Panc1 (cell line): ENCODE results near the gene PLIN5. TPM values are rescaled to one million over a fixed set of nuclear protein-coding genes. Genes with fewer than 3 reads are reported as not detected.

ENCODE experiments used
- ATAC-seq: fragments of 200-7000 bp; cut with Tn5 transposase; 2 replicates; pipeline ENCODE4 v1.9.1; 2020; ENCODE audit warnings: mild to moderate bottlenecking, moderate library complexity
- BruUV-seq: library from RNA; stranded (reverse); fragments of 400-500 nt; replicated peaks from 2 replicates; lab custom pipeline; 2021; lab: Mats Ljungman, UMichigan
- CTCF ChIA-PET: fragments of 300-600 bp; sonication (Branson Sonifier 250); formaldehyde crosslinking; loops from one replicate; lab custom pipeline; 2022; ENCODE audit warnings: antibody characterized with exemption; lab: Charles Lee
- POLR2A ChIA-PET: fragments of 300-600 bp; sonication (Branson Sonifier 250); formaldehyde crosslinking; loops from one replicate; lab custom pipeline; 2022; ENCODE audit warnings: antibody characterized with exemption; lab: Charles Lee
- DNase-seq: peaks from one replicate; pipeline ENCODE4 v3.0.0-alpha.2; 2010; ENCODE audit warnings: low read depth, low spot score
- H3K27ac ChIP-seq: 2 replicates; pipeline ENCODE4 v1.5.1; 2011; ENCODE audit warnings: mild to moderate bottlenecking, low read length, inconsistent platforms
- H3K27me3 ChIP-seq: fragments of 200-500 bp; sonication (Bioruptor generic); 2 replicates; pipeline ENCODE4 v1.6.0; 2014; ENCODE audit warnings: low read length, inconsistent platforms; ENCODE audit not compliant: control insufficient read depth, insufficient read depth
- H3K36me3 ChIP-seq: fragments of 200-500 bp; sonication (Bioruptor generic); 2 replicates; pipeline ENCODE4 v1.5.1; 2014; ENCODE audit warnings: inconsistent platforms, mild to moderate bottlenecking, low read length, moderate library complexity; ENCODE audit not compliant: control insufficient read depth, insufficient read depth
- H3K4me1 ChIP-seq: 2 replicates; pipeline ENCODE4 v1.5.1; 2011; ENCODE audit warnings: inconsistent platforms, mild to moderate bottlenecking, low read length, moderate library complexity; ENCODE audit not compliant: control insufficient read depth, insufficient read depth
- H3K4me3 ChIP-seq, 2 experiments: 2 replicates each; pipeline ENCODE4 v1.5.1; 2011 to 2012; ENCODE audit warnings: low read depth in 2 of 2, low read length in 2 of 2, mild to moderate bottlenecking in 2 of 2, inconsistent platforms in 1 of 2, moderate library complexity in 1 of 2
- H3K9me3 ChIP-seq: fragments of 200-500 bp; sonication (Bioruptor generic); 2 replicates; pipeline ENCODE4 v1.5.1; 2014; ENCODE audit warnings: low read depth, mild to moderate bottlenecking, inconsistent platforms, low read length, moderate library complexity; ENCODE audit not compliant: control insufficient read depth, insufficient read depth
- CTCF ChIP-seq: fragments of 450-650 bp; IDR thresholded peaks from 2 replicates; pipeline ENCODE4 v1.5.1; 2017; ENCODE audit warnings: mild to moderate bottlenecking
- POLR2AphosphoS5 ChIP-seq: IDR thresholded peaks from 2 replicates; pipeline ENCODE4 v1.6.1; 2012; ENCODE audit warnings: mild to moderate bottlenecking, low read depth, low read length, moderate library complexity
- SIN3A ChIP-seq: IDR thresholded peaks from 2 replicates; pipeline ENCODE4 v1.6.1; 2012; ENCODE audit warnings: low read depth, mild to moderate bottlenecking, low read length, moderate library complexity, borderline replicate concordance; ENCODE audit not compliant: insufficient read depth
- TCF7L2 ChIP-seq: IDR thresholded peaks from 2 replicates; pipeline ENCODE4 v1.6.1; 2011; ENCODE audit warnings: mild to moderate bottlenecking, low read depth, low read length, inconsistent platforms
- in situ Hi-C: cut with HindIII; loops from 2 replicates; pipeline ENCODE4 v1.10.0; 2016; ENCODE audit warnings: low sequenced_read_pairs, low pct_unique_long_range_greater_than_20kb
- intact Hi-C: fragments of 100-400 bp; cut with micrococcal nuclease; formaldehyde crosslinking; loops from one replicate; pipeline ENCODE4 v1.10.0; 2022; ENCODE audit not compliant: unreplicated experiment
- total RNA-seq: library from RNA; stranded (reverse); gene quantifications from one replicate; pipeline ENCODE4 v1.2.1, GENCODE V29; 2021; ENCODE audit not compliant: unreplicated experiment
- TF ChIP-seq, protein P1 (sequence below), 2 experiments: IDR thresholded peaks; 2 replicates each; pipeline ENCODE4 v1.6.1; 2011 to 2012; ENCODE audit warnings: low read depth in 2 of 2, control low read depth in 1 of 2, low read length in 1 of 2, mild to moderate bottlenecking in 1 of 2, moderate library complexity in 1 of 2; ENCODE audit not compliant: insufficient read depth in 1 of 2

The PLIN5 gene
- total RNA-seq, 1 experiment from 2014 or later, result 0.64 TPM

DNA sequence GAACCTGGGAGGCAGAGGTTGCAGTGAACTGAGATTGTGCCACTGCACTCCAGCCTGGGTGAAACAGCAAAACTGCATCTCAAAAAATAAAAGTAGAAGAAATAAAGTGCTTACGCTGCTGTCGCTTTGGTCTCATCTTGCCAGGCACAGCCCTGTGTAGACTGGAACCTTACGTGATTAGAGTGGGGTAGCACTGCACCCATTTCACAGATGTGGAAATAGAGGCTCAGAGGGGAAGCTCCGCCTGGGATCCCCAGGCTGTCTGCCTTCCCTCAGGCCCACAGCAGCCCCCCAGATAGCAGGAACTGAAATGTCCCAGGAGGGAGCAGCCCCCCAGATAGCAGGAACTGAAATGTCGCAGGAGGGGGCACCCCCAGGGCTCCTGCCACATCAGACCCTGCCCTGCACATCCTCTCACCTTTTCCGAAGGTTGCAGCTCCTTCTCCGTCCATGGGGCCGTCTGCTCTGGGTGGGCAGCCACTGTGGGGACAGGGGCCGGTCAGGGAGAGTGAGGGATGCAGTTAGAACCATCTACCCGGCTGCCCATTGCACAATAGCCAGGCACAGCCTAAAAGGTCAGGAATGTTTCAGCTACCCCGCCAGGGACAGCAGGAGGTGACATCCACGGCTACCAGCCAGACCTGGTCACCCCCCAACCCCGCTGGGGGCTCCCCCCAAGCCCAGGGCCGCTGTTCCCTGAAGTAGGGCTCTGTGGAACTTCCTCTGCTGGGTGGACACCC is 18.7 kb downstream of the PLIN5 start:
- DNase-seq (no peak), ATAC-seq (no peak)
- Histone ChIP-seq H3K9me3 (no peaks in the 10 kb centered on the region), H3K4me3 (no peak overlapping the region), H3K36me3 (no peaks in the 10 kb centered on the region), H3K4me1 (peaks cover 19% of the 10 kb centered on the region), H3K27ac (no peak overlapping the region), H3K27me3 (no peaks in the 10 kb centered on the region)
- in situ Hi-C loops (no loop called here), intact Hi-C loops (no loop called here)
- TF ChIP-seq SIN3A, result no peak
- TF ChIP-seq, protein P1, sequence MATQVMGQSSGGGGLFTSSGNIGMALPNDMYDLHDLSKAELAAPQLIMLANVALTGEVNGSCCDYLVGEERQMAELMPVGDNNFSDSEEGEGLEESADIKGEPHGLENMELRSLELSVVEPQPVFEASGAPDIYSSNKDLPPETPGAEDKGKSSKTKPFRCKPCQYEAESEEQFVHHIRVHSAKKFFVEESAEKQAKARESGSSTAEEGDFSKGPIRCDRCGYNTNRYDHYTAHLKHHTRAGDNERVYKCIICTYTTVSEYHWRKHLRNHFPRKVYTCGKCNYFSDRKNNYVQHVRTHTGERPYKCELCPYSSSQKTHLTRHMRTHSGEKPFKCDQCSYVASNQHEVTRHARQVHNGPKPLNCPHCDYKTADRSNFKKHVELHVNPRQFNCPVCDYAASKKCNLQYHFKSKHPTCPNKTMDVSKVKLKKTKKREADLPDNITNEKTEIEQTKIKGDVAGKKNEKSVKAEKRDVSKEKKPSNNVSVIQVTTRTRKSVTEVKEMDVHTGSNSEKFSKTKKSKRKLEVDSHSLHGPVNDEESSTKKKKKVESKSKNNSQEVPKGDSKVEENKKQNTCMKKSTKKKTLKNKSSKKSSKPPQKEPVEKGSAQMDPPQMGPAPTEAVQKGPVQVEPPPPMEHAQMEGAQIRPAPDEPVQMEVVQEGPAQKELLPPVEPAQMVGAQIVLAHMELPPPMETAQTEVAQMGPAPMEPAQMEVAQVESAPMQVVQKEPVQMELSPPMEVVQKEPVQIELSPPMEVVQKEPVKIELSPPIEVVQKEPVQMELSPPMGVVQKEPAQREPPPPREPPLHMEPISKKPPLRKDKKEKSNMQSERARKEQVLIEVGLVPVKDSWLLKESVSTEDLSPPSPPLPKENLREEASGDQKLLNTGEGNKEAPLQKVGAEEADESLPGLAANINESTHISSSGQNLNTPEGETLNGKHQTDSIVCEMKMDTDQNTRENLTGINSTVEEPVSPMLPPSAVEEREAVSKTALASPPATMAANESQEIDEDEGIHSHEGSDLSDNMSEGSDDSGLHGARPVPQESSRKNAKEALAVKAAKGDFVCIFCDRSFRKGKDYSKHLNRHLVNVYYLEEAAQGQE (IDR thresholded peaks at IDR 0.05; ENCODE audit: insufficient read depth in 1 of 2, low read depth in 2 of 2, low read length in 1 of 2), result no peak
- TF ChIP-seq CTCF, result no peak
- no peak for TF ChIP-seq POLR2AphosphoS5
- BruUV-seq, result no TSS peak
- ChIA-PET POLR2A (interaction anchor here (0.9 kb wide), 1 partner anchor 27 kb away, joined by 3 read pairs; no protein-coding TSS in a partner anchor), CTCF (interaction anchor here (0.6 to 1.0 kb wide), 4 partner anchors 9 to 249 kb away, joined by 3 to 5 read pairs (median 3); no protein-coding TSS in a partner anchor)

DNA sequence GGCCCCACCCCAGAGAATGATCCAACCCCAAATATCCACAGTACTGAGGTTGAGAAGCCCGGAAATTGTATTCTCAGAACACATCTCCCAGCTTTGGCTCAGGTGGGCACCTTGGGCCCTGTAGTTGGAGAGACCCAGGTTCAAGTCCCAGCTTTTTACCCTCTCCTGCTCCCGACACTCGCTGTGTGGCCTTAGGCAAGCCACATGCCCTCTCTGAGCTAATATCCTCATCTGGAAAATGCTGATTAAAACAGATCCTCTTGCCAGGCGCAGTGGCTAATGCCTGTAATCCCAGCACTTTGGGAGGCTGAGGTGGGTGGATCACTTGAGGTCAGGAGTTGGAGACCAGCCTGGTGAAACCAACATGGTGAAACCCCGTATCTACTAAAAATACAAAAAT is 19.3 kb downstream of the PLIN5 start:
- Histone ChIP-seq H3K27me3 (no peaks in the 10 kb centered on the region), H3K36me3 (no peaks in the 10 kb centered on the region), H3K4me1 (peaks cover 19% of the 10 kb centered on the region), H3K9me3 (no peaks in the 10 kb centered on the region), H3K4me3 (no peak overlapping the region), H3K27ac (no peak overlapping the region)
- no TSS peak for BruUV-seq
- CTCF ChIA-PET, result interaction anchor here (0.6 kb wide), 2 partner anchors 12 to 248 kb away, joined by 3 to 5 read pairs; no protein-coding TSS in a partner anchor
- no peak for DNase-seq
- no peak for ATAC-seq
- intact Hi-C loops, result no loop called here
- POLR2A ChIA-PET, result no interaction called here
- in situ Hi-C loops, result no loop called here
- TF ChIP-seq CTCF (no peak), TCF7L2 (no peak), SIN3A (no peak), POLR2AphosphoS5 (no peak)
- TF ChIP-seq, protein P1 (IDR thresholded peaks at IDR 0.05; ENCODE audit: insufficient read depth in 1 of 2, low read depth in 2 of 2, low read length in 1 of 2), result no peak
